GM19467 (cell line): Measurements from ENCODE around the gene CRYBA4.
"Not testable (repeated sequence)": the region's sequence is repeated elsewhere in the genome, so short reads cannot be mapped to it uniquely, and the experiment has no call there.

ENCODE experiments used
- ATAC-seq: cut with Tn5 transposase; IDR thresholded peaks from one replicate; pipeline ENCODE4 v1.9.1; 2021; ENCODE audit warnings: mild to moderate bottlenecking, moderate library complexity; ENCODE audit not compliant: unreplicated experiment

CRYBA4 gene

GRCh38 chr22:26593763-26594162 is 28.0 kb upstream of the CRYBA4 start:
- ATAC-seq, result no peak

GRCh38 chr22:26597026-26597425 is 24.7 kb upstream of the CRYBA4 start:
- ATAC-seq, result no peak

- ATAC-seq, result no peak
Measured at GRCh38 chr22:26597480-26597879, 24.3 kb upstream of the CRYBA4 start.

GRCh38 chr22:26599505-26599904 is 22.3 kb upstream of the CRYBA4 start:
- ATAC-seq, result no peak

- ATAC-seq, result no peak
Measured at GRCh38 chr22:26601726-26602125, 20.0 kb upstream of the CRYBA4 start.

GRCh38 chr22:26602127-26602526 is 19.6 kb upstream of the CRYBA4 start:
- no peak for ATAC-seq

GRCh38 chr22:26604368-26604767 is 17.4 kb upstream of the CRYBA4 start:
- ATAC-seq, result no peak

- no peak for ATAC-seq
Measured at GRCh38 chr22:26606611-26607010, 15.2 kb upstream of the CRYBA4 start.

GRCh38 chr22:26608129-26608528 is 13.6 kb upstream of the CRYBA4 start:
- ATAC-seq, result no peak

- ATAC-seq, result no peak
Measured at GRCh38 chr22:26609287-26609686, 12.5 kb upstream of the CRYBA4 start.

GRCh38 chr22:26610072-26610958 is 11.4 kb upstream of the CRYBA4 start:
- peak; percentile 61 for ATAC-seq

- no peak for ATAC-seq
Measured at GRCh38 chr22:26610996-26611395, 10.8 kb upstream of the CRYBA4 start.

GRCh38 chr22:26612652-26613051 is 9.1 kb upstream of the CRYBA4 start:
- no peak for ATAC-seq

GRCh38 chr22:26613753-26614152 is 8.0 kb upstream of the CRYBA4 start:
- ATAC-seq, result not testable (repeated sequence)

GRCh38 chr22:26614322-26614721 is 7.4 kb upstream of the CRYBA4 start:
- ATAC-seq, result no peak

GRCh38 chr22:26615149-26615548 is 6.6 kb upstream of the CRYBA4 start:
- ATAC-seq, result peak; percentile 44

GRCh38 chr22:26615830-26616435 is 5.8 kb upstream of the CRYBA4 start:
- ATAC-seq, result no peak

- ATAC-seq, result no peak
Measured at GRCh38 chr22:26616650-26617049, 5.1 kb upstream of the CRYBA4 start.

GRCh38 chr22:26617271-26618199 is 4.2 kb upstream of the CRYBA4 start, which contains the start of gene CRYBB1:
TSS of gene CRYBB1 (minus strand) at chr22:26618027. CDS start at chr22:26616319, 1,708 bp downstream.
- ATAC-seq, result no peak

GRCh38 chr22:26618455-26618854 is 3.3 kb upstream of the CRYBA4 start:
- ATAC-seq, result no peak

- ATAC-seq, result no peak
Measured at GRCh38 chr22:26619510-26619909, 2.3 kb upstream of the CRYBA4 start.
